HEK293T (cell line): ENCODE measurements around the gene YY1.

Source experiments
- ARNT ChIP-seq: fragments of 450-650 bp; IDR thresholded peaks from 2 replicates; pipeline ENCODE4 v1.6.1; 2017; ENCODE audit warnings: mild to moderate bottlenecking
- BHLHE40 ChIP-seq: fragments of 450-650 bp; IDR thresholded peaks from 2 replicates; pipeline ENCODE4 v1.6.1; 2016; ENCODE audit warnings: mild to moderate bottlenecking, moderate library complexity, borderline replicate concordance
- ELF4 ChIP-seq: fragments of 450-650 bp; IDR thresholded peaks from 2 replicates; pipeline ENCODE4 v1.6.1; 2017; ENCODE audit warnings: antibody characterized with exemption
- FOXA1 ChIP-seq: fragments of 450-650 bp; IDR thresholded peaks from 2 replicates; pipeline ENCODE4 v1.6.1; 2016; ENCODE audit warnings: mild to moderate bottlenecking
- FOXK2 ChIP-seq: fragments of 450-650 bp; IDR thresholded peaks from 2 replicates; pipeline ENCODE4 v1.6.1; 2016; ENCODE audit warnings: mild to moderate bottlenecking
- NFRKB ChIP-seq: fragments of 450-650 bp; IDR thresholded peaks from 2 replicates; pipeline ENCODE4 v1.6.1; 2016; ENCODE audit warnings: mild to moderate bottlenecking, moderate library complexity
- SP1 ChIP-seq: fragments of 450-650 bp; IDR thresholded peaks from 2 replicates; pipeline ENCODE4 v1.6.1; 2017
- TARDBP ChIP-seq: fragments of 450-650 bp; IDR thresholded peaks from 2 replicates; pipeline ENCODE4 v1.6.1; 2016
- ZNF384 ChIP-seq: fragments of 450-650 bp; IDR thresholded peaks from 2 replicates; pipeline ENCODE4 v1.6.1; 2016

GRCh38 chr14:100213956-100214769 lies 24.8 kb upstream of the YY1 start:
- TF ChIP-seq ELF4 (no peak), ARNT (no peak), SP1 (no peak), TARDBP (no peak), FOXK2 (no peak), ZNF384 (no peak), NFRKB (no peak), BHLHE40 (no peak), FOXA1 (no peak)
